GM18511 (cell line): ENCODE results near the gene SDR42E2.
A peak's percentile ranks its signal among the peaks of the same experiment; 100 is the strongest.
"Not testable (repeated sequence)": the region's sequence is repeated elsewhere in the genome, so short reads cannot be mapped to it uniquely, and the experiment has no call there.

Source experiments
- ATAC-seq: cut with Tn5 transposase; IDR thresholded peaks from one replicate; pipeline ENCODE4 v1.9.1; 2021; ENCODE audit warnings: mild to moderate bottlenecking, moderate library complexity; ENCODE audit not compliant: unreplicated experiment

SDR42E2 gene

GRCh38 chr16:22153078-22153477 is 9.2 kb upstream of the SDR42E2 start:
- not testable (repeated sequence) for ATAC-seq

GRCh38 chr16:22161401-22161800 is 905 bp upstream of the SDR42E2 start:
- ATAC-seq: no peak

DNA sequence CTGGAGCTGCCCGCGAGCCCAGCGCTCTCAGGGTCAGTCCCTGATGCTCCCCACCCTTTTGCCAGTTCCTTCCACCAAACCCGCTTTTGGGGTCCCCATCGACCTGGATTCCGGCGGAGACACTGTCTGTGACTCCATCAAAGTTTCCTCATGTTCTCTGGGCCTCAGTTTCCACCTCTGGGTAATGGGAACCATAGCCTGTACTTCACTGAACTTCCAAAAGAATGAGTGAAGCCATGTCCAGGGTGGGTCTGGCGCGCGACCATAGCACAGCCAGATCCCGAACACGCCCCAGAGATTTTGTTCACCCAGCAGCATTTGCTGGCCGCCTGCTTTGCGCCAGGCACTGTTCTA is 327 bp downstream of the SDR42E2 start:
- ATAC-seq: no peak

- no peak for ATAC-seq
Measured at GRCh38 chr16:22163806-22164205, 1.5 kb downstream of the SDR42E2 start.

- no peak for ATAC-seq
Measured at GRCh38 chr16:22164482-22164881, 2.2 kb downstream of the SDR42E2 start.

DNA sequence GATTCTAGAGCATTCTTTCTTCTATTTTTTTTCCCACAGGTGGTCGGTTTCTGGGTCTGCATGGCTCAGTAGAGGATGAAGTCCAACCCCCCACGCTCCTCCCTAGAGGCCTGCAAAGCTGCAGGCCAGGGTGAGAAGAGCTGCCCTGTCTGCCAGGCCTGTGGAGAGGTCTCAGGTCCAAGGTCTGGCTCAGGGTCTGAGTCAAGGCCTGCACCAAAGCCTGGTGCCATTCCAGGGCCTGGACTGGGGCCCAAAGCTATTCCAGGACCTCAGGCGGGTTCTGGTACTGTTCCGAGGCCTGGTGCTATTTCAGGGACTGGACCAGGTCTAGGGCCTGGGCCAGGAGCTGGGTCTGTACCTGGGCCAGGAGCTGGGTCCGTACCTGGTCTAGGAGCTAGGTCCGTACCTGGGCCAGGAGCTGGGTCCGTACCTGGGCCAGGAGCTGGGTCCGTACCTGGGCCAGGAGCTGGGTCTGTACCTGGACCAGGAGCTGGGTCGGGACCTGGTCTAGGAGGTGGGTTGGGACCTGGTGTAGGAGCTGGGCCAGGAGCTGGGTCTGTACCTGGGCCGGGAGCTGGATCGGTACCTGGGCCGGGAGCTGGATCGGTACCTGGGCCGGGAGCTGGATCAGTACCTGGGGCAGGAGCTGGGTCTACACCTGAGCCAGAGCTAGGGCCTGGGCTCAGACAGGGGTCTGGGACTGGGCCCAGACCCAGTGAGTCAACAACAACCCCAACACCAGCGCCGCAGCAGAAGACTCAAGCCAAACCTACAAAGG is 3.4 kb downstream of the SDR42E2 start:
- no peak for ATAC-seq

- ATAC-seq: no peak
Measured at GRCh38 chr16:22171953-22172352, 9.6 kb downstream of the SDR42E2 start.

- not testable (repeated sequence) for ATAC-seq
Measured at GRCh38 chr16:22172642-22173041, 10.3 kb downstream of the SDR42E2 start.

- ATAC-seq: no peak
Measured at GRCh38 chr16:22174642-22175041, 12.3 kb downstream of the SDR42E2 start.

DNA sequence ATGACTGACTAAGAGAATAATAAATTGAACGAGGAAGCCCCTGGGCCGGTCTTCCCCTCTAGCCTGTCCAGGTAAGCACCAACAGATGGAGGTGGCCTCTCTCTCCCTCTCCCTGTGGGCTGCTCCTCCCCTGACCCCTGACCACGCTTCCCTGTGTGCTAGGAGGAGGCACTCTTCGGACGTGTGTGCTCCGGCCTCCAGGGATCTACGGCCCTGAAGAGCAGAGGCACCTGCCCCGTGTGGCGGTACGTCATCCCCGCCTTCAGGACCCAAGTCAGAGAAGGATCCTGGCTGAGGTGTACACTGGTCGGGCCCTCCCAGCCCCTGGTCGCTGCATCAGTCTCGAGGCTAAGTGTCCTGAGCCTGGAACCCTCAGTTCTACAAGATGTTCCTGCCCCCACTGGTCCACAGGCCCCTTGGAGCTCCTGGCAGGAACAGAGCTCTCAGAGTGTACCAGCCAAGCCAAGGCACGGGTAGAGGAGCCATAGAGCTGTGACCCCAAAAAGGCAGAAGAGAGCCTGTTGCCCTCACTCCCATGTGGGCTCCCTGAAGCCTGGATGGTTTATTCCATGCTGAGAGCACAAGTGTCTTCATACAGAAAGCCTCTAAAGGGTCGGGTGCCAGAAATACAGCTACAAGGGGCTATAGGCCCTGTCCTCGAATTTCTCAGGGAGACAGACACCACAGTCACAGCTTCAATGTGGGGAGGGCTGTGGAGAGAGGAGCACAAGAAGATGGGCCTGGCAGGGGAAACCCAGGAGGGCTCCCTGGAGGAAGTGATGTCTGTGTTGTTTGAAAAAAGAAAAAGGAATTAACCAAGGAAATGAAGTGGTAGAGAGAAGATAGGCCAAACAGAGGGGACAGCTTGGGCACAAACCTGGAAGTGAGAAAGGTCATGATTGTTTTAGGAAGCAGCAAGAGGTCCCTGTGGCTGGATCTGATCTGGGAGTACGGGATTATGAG is 15.9 kb downstream of the SDR42E2 start:
- ATAC-seq: no peak

DNA sequence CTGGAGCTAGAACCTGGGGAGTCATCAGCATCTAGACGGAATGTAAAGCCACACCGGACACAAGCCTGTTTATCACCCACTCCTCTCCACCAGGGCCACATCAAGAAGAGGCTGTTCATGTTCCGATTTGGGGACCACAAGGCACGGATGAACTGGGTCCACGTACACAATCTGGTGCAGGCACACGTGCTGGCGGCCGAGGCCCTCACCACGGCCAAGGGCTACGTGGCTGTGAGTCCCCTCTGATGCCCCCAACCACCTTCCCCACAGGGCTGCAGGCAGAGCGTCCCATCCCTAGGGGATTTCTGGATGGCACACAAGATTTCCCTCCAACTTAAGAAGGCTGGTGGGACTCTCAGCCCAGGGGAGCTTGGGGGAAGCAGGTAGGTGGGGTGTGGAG is 19.1 kb downstream of the SDR42E2 start:
- no peak for ATAC-seq

GRCh38 chr16:22181843-22182242 is 19.5 kb downstream of the SDR42E2 start:
- ATAC-seq: no peak

DNA sequence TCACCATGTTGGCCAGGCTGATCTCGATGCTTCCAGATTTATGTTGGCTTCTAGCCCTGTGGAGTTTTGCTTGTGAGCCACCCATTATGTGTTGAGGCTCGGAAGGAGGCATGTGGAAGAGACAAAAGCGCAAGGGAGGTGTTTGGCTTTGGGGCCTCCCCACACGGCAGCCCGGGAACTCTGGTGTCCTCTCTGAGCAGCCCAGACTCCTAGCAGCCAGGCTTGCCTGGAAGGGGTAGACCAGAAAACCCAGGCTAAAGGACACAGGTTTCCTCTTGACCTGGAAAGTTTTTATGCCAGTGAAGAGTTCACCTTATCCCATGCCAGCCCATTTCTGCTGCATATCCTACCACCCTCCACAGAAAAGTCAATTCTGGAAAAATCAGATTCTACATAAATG is 21.0 kb downstream of the SDR42E2 start:
- no peak for ATAC-seq

DNA sequence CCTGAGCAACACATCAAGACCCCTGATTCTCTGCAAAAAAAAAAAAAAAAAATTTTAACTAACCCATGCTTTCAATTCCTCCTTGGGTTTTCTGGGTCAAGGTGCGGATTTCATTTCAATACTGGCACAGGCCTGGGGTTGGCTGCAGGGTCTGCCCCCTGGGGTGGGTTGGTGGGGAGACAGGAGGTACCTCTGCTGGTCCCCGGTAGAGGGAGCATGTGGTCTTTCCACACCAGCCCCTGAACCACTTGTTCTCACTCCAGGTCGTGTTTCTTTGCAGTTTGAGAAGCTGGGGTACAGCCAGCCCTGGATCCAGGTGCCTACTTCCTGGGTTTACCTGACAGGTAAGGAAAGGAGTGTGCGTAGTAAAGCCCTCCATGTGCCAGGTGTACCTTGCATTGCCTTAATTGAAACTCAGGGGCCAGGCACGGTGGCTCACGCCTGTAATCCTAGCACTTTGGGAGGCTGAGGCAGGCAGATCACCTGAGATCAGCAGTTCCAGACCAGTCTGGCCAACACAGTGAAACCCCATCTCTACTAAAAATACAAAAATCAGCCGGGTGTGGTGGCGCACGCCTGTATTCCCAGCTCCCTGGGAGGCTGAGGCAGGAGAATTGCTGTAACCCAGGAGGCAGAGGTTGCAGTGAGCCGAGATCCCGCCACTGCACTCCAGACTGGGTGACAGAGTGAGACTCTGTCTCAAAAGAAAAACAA is 21.8 kb downstream of the SDR42E2 start:
- ATAC-seq: no peak

DNA sequence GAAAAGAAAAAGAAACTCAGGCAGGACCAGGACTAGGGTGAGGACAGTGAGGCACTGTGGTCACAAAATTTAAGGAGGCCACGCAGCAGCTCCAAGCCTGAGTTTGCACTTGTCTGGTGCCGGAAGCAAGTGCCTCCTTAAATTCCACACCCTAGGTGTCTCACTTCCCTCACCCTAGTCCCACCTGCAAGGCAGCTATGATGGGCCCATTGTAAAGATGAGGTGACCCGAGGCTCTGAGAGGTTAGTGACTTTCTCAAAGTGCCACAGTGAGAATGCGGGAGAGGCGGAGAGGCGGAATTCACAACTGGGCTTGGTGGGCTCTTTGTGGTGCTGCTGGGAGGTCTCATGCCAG is 22.3 kb downstream of the SDR42E2 start:
- no peak for ATAC-seq

- no peak for ATAC-seq
Measured at GRCh38 chr16:22186517-22186916, 24.2 kb downstream of the SDR42E2 start.

DNA sequence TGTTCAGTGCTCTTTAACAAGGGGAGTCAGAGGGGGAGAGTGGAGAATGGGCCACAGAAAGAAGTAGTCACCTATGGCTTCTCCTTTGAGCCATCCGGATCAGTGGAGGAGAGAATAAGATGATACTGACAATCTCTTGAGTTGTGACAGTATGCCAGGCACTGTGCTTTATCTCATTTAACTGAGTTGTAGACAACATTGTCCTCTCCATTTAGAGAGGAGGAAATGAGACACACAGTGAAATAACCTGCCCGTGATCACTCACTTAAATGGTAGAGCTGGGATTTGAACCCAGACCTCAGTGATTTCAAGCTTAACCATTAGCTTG is 25.9 kb downstream of the SDR42E2 start:
- no peak for ATAC-seq

GRCh38 chr16:22188595-22189442 is 26.5 kb downstream of the SDR42E2 start:
- no peak for ATAC-seq

DNA sequence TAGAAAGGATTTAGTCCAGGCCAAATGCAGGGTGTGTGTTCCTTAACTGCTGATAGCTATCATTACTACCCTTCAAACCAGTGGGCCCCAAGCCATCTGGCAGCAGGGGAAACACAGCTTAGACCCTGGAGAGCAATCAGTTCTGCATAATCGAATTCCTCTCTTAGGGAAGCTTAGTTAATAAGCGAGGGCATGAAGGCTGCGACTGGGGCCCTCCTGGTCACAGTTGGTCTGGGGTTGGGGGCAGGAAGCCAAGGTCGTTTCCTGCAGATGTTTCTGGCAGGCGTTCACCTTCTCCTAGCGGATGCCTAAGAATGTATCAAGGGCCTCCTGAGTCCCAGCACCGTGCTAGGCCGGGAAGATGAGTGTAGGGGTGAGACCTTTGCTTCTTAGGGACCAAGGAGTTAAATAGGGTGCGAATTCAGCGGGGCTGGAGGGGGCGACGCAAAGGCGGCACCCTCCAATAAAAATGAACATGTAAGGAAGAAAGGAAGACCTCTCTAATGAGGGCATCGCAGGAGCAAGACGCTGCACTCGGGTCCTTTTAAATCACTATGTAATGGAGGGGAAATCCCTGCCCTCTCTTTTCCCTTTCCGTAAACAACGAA is 27.3 kb downstream of the SDR42E2 start:
- ATAC-seq: no peak

- peak; percentile 67 for ATAC-seq
Measured at GRCh38 chr16:22190081-22190775, 27.9 kb downstream of the SDR42E2 start.
